GM12891 (cell line): ENCODE data around the gene TBRG4.

Experiments used
- DNase-seq: peaks from one replicate; pipeline ENCODE4 v3.0.0; 2011; ENCODE audit warnings: low spot score; ENCODE audit not compliant: insufficient read length
- FAIRE-seq: peaks from 2 replicates; lab custom pipeline; 2011; peaks lifted over from hg19 to GRCh38; lab: Jason Lieb, UNC
- PAX5 ChIP-seq: IDR thresholded peaks from 2 replicates; pipeline ENCODE4 v1.6.1; 2011; ENCODE audit warnings: low read length, moderate library complexity, mild to moderate bottlenecking; ENCODE audit not compliant: insufficient read depth, severe bottlenecking
- POLR2A ChIP-seq: IDR thresholded peaks from 2 replicates; pipeline ENCODE4 v1.6.1; 2011; ENCODE audit warnings: low read depth, low read length, control low read depth
- POLR2AphosphoS5 ChIP-seq: IDR thresholded peaks from 2 replicates; pipeline ENCODE4 v1.6.1; 2011; ENCODE audit warnings: low read depth, low read length, control low read depth
- POU2F2 ChIP-seq: IDR thresholded peaks from 2 replicates; pipeline ENCODE4 v1.6.1; 2011; ENCODE audit warnings: low read depth, mild to moderate bottlenecking, control low read depth, low read length, moderate library complexity
- SPI1 ChIP-seq: IDR thresholded peaks from 2 replicates; pipeline ENCODE4 v1.6.1; 2011; ENCODE audit warnings: low read depth, low read length, control low read depth
- TAF1 ChIP-seq: IDR thresholded peaks from 2 replicates; pipeline ENCODE4 v1.6.1; 2011; ENCODE audit warnings: low read depth, low read length, control low read depth

The TBRG4 gene

GRCh38 chr7:45146531-45147379 is 35.3 kb upstream of the TBRG4 start:
- DNase-seq (no peak), FAIRE-seq (no peak)
- TF ChIP-seq SPI1: no peak
- TF ChIP-seq POU2F2: no peak
- no peak for TF ChIP-seq POLR2A
- TF ChIP-seq POLR2AphosphoS5: no peak
- no peak for TF ChIP-seq TAF1
- no peak for TF ChIP-seq PAX5

- TF ChIP-seq TAF1 (no peak), POLR2A (no peak), POU2F2 (no peak), SPI1 (no peak), PAX5 (no peak), POLR2AphosphoS5 (no peak)
- no peak for FAIRE-seq
- no peak for DNase-seq
These were observed 34.4 kb upstream of the TBRG4 start for GRCh38 chr7:45145881-45146280.

GRCh38 chr7:45143616-45144015 is 32.1 kb upstream of the TBRG4 start:
- FAIRE-seq (no peak), DNase-seq (no peak)
- no peak for TF ChIP-seq TAF1
- TF ChIP-seq PAX5: no peak
- no peak for TF ChIP-seq SPI1
- TF ChIP-seq POU2F2: no peak
- no peak for TF ChIP-seq POLR2AphosphoS5
- no peak for TF ChIP-seq POLR2A

- FAIRE-seq (peak; percentile 76), DNase-seq (no peak)
- no peak for TF ChIP-seq POLR2A
- peak; percentile 67 for TF ChIP-seq SPI1
These were observed 29.3 kb upstream of the TBRG4 start for GRCh38 chr7:45140827-45141226.

- no peak for FAIRE-seq
- no peak for DNase-seq
- TF ChIP-seq POLR2AphosphoS5: no peak
- no peak for TF ChIP-seq SPI1
- TF ChIP-seq POU2F2: no peak
- TF ChIP-seq PAX5: no peak
- no peak for TF ChIP-seq TAF1
- no peak for TF ChIP-seq POLR2A
These were observed 27.2 kb upstream of the TBRG4 start for GRCh38 chr7:45138433-45139267.

GRCh38 chr7:45136106-45137060 is 24.9 kb upstream of the TBRG4 start:
- DNase-seq (peak; percentile 70), FAIRE-seq (peak; percentile 90)
- TF ChIP-seq POU2F2 (no peak), SPI1 (no peak), POLR2A (no peak), PAX5 (no peak), POLR2AphosphoS5 (no peak), TAF1 (no peak)

- no peak for TF ChIP-seq POLR2AphosphoS5
- no peak for TF ChIP-seq SPI1
- no peak for TF ChIP-seq POLR2A
- TF ChIP-seq PAX5: no peak
- DNase-seq (no peak), FAIRE-seq (no peak)
These were observed 22.4 kb upstream of the TBRG4 start for GRCh38 chr7:45133877-45134276.

- TF ChIP-seq PAX5 (no peak), TAF1 (no peak), POU2F2 (no peak), POLR2A (no peak), POLR2AphosphoS5 (no peak), SPI1 (no peak)
- no peak for FAIRE-seq
- DNase-seq: no peak
These were observed 21.9 kb upstream of the TBRG4 start for GRCh38 chr7:45133352-45133751.
